Activated CD4-positive, alpha-beta T cell treated with anti-CD3 and anti-CD28 coated beads, Interleukin-2, amount 50 U/mL, for 1 hour (primary cell): ENCODE measurements around the gene TBC1D3D.
"Not testable (repeated sequence)": the region's sequence is repeated elsewhere in the genome, so short reads cannot be mapped to it uniquely, and the experiment has no call there.

Experiments
- DNase-seq: peaks from one replicate; pipeline ENCODE4 v3.0.0-alpha.2; 2020

TBC1D3D gene

GRCh38 chr17:38003676-38004075 is at the start of gene TBC1D3D:
Gene TBC1D3D (plus strand): TSS chr17:38003976. CDS start chr17:38005561, 1,585 bp downstream.
- not testable (repeated sequence) for DNase-seq

- not testable (repeated sequence) for DNase-seq
Measured at GRCh38 chr17:37988960-37989359, 14.8 kb upstream of the TBC1D3D start, which contains the start of gene TBC1D3L. Gene TBC1D3L (minus strand): TSS chr17:37989060. CDS start chr17:37987520, 1,540 bp downstream.
